ENCODE data around the gene DNAL1.
A peak's percentile ranks its signal among the peaks of the same experiment; 100 is the strongest.

Gene DNAL1

DNA sequence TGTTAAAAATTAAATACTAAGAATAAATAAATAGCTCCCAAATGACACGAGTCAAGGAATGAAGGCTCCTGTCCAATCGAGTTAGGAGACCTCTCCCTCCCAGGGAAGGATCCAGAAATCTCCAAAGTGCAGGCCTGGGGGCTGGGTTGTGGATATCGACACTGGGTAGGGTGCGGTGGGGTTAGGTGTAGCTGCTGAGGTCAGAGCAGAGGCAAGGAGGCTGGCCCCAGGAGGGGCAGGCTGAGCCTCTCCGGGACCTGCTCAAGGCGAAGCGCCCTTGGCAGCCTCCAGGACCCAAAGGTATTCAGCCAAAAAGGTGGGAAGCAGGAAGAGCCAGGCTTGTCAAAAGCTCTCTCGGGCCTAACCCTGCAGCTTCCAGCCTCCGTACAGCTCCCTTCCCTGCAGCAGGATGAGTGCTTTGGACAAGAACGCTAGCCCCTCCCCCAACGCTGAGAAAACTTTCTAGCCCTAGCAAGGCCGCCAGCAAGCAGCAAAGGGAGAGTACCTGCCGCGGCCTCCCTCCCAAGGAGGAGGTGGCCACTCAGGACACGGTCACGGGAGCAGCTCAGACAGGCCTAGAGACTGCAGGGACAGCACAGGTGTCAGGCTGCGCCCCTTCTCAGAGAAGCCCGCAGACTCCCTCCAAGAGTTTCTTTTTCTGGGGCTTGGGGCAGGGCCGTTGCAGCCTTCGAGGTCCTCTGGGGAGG, 73.1 kb downstream of the DNAL1 start:
- DNase-seq (no peak), ATAC-seq (replicated peaks) (no peak)
- peak overlapping the region in 1 of 2 donors; percentile 9 for H3K27ac Mint-ChIP-seq
- no peaks in the 10 kb centered on the region for H3K9me3 Mint-ChIP-seq
- no peaks in the 10 kb centered on the region for H3K27me3 Mint-ChIP-seq
- H3K4me1 Mint-ChIP-seq (ENCODE audit: low read depth in 2 of 2), result peaks cover 9 to 17% of the 10 kb centered on the region in 2 donors
- peaks cover 77% of the 10 kb centered on the region for H3K36me3 Mint-ChIP-seq (ENCODE audit: insufficient read depth)
- H3K4me3 Mint-ChIP-seq, result no peak overlapping the region

DNA sequence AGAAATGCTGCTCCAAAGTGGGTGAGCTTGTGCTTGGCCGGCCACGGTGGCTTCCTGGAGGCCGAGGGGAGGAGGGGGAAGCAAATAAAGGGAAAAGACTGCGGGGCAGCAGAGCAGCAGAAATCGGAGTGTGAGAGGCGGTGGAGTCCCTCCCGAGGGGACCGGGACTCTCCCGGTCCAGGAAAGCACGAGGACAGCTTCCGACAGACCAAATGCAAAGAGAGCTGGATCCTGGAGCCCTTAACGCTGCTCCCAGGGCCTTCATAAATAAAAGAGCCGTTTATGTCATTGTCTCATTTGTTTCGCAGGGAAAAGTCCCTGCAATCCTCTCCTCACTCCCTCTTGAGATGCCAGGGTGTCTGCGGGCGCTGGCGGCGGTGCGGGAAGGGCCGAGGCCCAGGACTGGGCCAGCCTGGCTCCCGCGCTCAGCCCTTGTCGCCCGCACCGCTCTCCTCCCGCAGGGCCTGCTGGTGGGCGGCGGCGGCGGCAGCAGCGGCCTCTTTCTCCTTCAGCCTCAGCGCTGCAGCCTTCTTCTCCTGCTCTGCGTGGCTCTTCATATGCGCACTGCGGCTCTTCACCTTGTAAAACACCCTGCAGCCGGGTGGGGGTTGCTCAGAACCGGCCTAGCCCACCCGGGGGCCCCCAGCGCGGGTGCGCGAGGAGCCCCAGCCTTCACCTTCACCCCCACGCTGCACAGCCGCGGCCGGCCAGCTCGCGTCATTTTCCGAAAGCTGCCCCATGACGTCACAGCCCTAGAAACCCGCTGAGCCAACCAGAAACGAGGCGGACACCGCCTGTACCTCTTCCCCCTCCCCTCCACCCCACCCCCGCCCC, 73.8 kb downstream of the DNAL1 start:
- peaks cover 78% of the 10 kb centered on the region for H3K36me3 Mint-ChIP-seq (ENCODE audit: insufficient read depth)
- DNase-seq (no peak), ATAC-seq (replicated peaks) (no peak)
- peak overlapping the region in 1 of 2 donors; percentile 9 for H3K27ac Mint-ChIP-seq
- no peak overlapping the region for H3K4me3 Mint-ChIP-seq
- no peaks in the 10 kb centered on the region for H3K27me3 Mint-ChIP-seq
- H3K9me3 Mint-ChIP-seq, result no peaks in the 10 kb centered on the region
- H3K4me1 Mint-ChIP-seq (ENCODE audit: low read depth in 2 of 2), result peaks cover 1 to 9% of the 10 kb centered on the region in 2 donors

DNA sequence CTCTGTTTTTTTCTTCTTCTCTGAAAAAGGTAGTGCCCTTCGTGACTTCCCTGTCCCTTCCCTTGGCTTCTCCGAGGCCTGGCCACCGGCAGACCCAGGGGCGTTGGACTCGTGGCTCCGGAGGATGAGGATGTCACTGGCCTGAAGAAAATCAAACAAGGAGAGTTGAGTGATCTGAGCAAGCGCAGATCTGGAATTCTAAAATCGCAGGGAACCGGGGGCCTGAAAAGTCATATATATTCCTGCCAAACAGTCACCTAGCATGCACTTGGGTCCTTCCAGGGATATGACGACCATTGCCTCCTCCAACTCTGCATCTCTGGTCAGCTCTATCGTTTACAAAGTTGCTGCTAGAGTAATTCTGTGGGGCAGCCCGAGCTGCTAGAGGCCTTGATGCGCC, 74.6 kb downstream of the DNAL1 start:
- Mint-ChIP-seq H3K9me3 (no peaks in the 10 kb centered on the region), H3K4me1 (ENCODE audit: low read depth in 2 of 2) (peaks cover 3 to 8% of the 10 kb centered on the region in 2 donors), H3K36me3 (ENCODE audit: insufficient read depth) (peaks cover 80% of the 10 kb centered on the region), H3K27ac (peak overlapping the region in 1 of 2 donors; percentile 75), H3K4me3 (no peak overlapping the region), H3K27me3 (no peaks in the 10 kb centered on the region)
- no peak for DNase-seq
- ATAC-seq (replicated peaks), result no peak

- Mint-ChIP-seq H3K27me3 (no peaks in the 10 kb centered on the region), H3K27ac (peak overlapping the region in 1 of 2 donors; percentile 75), H3K36me3 (ENCODE audit: insufficient read depth) (peaks cover 80% of the 10 kb centered on the region), H3K4me3 (no peak overlapping the region), H3K4me1 (ENCODE audit: low read depth in 2 of 2) (peaks cover 3 to 4% of the 10 kb centered on the region in 2 donors), H3K9me3 (no peaks in the 10 kb centered on the region)
- ATAC-seq (replicated peaks) (no peak), DNase-seq (no peak)
Measured at GRCh38 chr14:73719791-73720190, 75.0 kb downstream of the DNAL1 start.

DNA sequence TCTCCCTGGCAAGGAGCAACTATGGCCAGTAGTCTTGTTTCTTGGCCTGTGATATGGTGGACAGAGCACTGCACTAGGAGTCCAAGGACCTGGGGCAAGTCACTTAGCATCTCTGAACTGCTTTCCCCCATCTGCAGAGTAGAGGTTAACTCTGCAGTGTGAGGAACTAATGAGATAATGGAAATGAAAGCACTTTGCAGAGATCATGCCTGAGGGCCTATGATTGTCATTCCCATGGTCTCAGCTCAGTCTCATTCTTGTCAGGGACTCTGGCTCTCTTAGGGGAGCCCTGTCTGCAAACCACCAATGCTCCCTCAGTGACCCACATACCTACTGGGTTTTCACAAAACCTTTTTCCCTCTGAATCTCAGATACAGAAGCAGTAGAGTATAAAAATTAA, 75.8 kb downstream of the DNAL1 start:
- ATAC-seq (replicated peaks) (no peak), DNase-seq (no peak)
- peaks cover 81% of the 10 kb centered on the region for H3K36me3 Mint-ChIP-seq (ENCODE audit: insufficient read depth)
- H3K4me3 Mint-ChIP-seq, result no peak overlapping the region
- H3K27me3 Mint-ChIP-seq, result no peaks in the 10 kb centered on the region
- peaks cover 3% of the 10 kb centered on the region in 2 donors for H3K4me1 Mint-ChIP-seq (ENCODE audit: low read depth in 2 of 2)
- H3K27ac Mint-ChIP-seq, result peak overlapping the region; percentile 56 to 75
- no peaks in the 10 kb centered on the region for H3K9me3 Mint-ChIP-seq

DNA sequence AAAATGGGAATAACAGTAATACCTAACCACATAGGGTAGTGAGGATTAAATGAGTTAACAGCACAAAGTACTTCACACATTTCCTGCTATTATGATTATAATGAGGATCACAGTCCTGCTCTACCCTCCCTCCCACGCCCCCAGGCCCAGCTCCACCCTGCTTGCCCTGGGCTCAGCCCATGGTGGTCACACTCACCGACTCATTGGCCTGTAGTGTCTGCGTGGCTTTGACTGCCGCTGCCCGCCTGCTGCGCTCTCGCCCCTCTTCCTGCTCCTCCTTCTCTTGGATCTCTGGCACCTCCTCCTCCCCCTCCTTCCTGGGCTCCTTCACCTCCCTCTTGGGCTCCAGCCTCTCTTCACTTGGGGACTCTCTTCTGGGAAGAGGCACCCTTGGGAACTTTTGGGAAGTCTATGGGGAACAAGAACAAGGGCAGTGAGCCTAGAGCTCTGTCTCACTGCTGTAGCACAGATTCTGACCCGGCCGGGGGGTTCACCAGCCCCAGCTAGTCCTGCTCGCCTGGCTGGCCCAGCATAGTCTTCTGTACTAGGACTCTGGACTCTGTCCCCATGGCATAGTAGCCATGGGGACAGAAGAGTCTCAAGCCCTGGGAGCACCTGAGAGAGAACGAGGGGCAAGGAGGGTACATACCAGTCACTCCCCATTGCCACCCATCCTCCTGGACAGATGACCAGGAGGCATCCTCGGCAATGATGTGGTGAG, 76.5 kb downstream of the DNAL1 start:
- H3K36me3 Mint-ChIP-seq (ENCODE audit: insufficient read depth), result peaks cover 83% of the 10 kb centered on the region
- H3K4me3 Mint-ChIP-seq, result no peak overlapping the region
- H3K27ac Mint-ChIP-seq, result peak overlapping the region; percentile 56 to 75
- H3K9me3 Mint-ChIP-seq, result no peaks in the 10 kb centered on the region
- DNase-seq (no peak), ATAC-seq (replicated peaks) (no peak)
- H3K27me3 Mint-ChIP-seq, result no peaks in the 10 kb centered on the region
- H3K4me1 Mint-ChIP-seq (ENCODE audit: low read depth in 2 of 2), result peaks cover 3 to 6% of the 10 kb centered on the region in 2 donors

DNA sequence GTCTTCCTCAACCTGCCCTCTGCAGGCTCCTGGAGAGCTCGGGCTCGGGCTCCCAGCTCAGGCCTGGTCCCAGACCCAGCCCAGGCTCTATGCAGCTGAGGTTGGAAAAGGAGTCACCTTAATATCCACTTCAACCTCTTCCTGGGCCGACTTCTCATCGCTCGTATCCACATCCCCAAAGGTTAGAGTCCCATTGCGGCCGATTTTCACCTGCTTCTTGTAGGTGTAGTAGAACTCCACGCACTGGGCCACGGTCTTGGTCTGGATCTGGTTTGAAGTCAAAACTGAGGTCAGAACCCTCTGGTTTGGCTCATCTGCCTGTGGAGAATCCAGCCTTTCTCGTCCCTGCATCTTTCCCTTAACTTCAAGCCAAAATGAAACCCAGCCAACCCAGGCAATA, 77.8 kb downstream of the DNAL1 start:
- DNase-seq (no peak), ATAC-seq (replicated peaks) (no peak)
- Mint-ChIP-seq H3K27ac (no peak overlapping the region), H3K4me1 (ENCODE audit: low read depth in 2 of 2) (peaks cover 3 to 9% of the 10 kb centered on the region in 2 donors), H3K9me3 (no peaks in the 10 kb centered on the region), H3K36me3 (ENCODE audit: insufficient read depth) (peaks cover 87% of the 10 kb centered on the region), H3K27me3 (no peaks in the 10 kb centered on the region), H3K4me3 (no peak overlapping the region)

- no peaks in the 10 kb centered on the region for H3K27me3 Mint-ChIP-seq
- peak overlapping the region; percentile 76 to 80 for H3K27ac Mint-ChIP-seq
- H3K4me1 Mint-ChIP-seq (ENCODE audit: low read depth in 2 of 2), result peaks cover 1 to 9% of the 10 kb centered on the region in 2 donors
- H3K9me3 Mint-ChIP-seq, result no peaks in the 10 kb centered on the region
- H3K4me3 Mint-ChIP-seq, result no peak overlapping the region
- DNase-seq (no peak), ATAC-seq (replicated peaks) (peak; percentile 54)
- peaks cover 84% of the 10 kb centered on the region for H3K36me3 Mint-ChIP-seq (ENCODE audit: insufficient read depth)
Measured at GRCh38 chr14:73723406-73723796, 78.6 kb downstream of the DNAL1 start.

DNA sequence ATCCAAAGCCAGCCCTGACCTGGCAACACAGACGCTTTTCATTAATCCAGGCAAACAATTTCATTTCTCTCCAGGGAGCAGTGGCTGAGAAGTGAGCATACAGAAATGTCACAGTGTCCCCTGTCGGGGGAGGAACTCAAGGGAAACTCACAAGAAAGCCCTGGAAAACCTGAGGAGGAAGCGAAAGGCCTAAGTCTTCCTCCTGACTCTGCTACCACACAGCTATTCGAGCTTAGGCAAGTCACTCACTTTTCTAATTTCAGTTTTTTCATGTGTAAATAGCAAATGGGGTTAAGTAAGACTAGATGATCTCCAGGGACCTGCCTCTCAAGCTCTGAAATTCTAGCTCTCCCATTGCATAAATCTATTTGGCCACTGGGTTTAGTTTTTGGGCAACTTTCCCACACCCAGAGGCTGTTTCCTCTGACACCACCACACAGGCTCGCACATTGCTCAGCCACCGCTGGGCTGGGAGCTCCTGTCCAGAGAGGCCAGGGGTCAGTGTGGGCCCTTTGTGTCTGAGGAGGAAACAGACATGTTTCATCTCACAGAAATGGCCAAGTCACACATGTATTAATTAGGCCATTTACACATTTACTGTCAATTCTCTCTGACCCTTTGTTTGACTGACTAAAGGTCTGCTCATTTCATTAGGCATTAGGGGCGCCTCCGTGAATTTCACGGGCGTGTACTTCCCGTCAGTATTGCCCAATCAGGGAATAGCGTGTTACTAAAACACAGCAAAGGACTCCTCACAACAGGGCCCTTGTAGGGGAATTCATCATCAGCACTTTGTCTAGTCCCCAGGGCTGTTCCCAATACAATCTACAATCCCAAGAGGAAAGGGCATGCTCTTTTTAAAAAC, 79.2 kb downstream of the DNAL1 start:
- no peak overlapping the region for H3K4me3 Mint-ChIP-seq
- ATAC-seq (replicated peaks) (no peak), DNase-seq (no peak)
- H3K27ac Mint-ChIP-seq, result peak overlapping the region; percentile 76 to 80
- H3K27me3 Mint-ChIP-seq, result no peaks in the 10 kb centered on the region
- H3K4me1 Mint-ChIP-seq (ENCODE audit: low read depth in 2 of 2), result peaks cover 8 to 15% of the 10 kb centered on the region in 2 donors
- H3K36me3 Mint-ChIP-seq (ENCODE audit: insufficient read depth), result peaks cover 84% of the 10 kb centered on the region
- no peaks in the 10 kb centered on the region for H3K9me3 Mint-ChIP-seq

DNA sequence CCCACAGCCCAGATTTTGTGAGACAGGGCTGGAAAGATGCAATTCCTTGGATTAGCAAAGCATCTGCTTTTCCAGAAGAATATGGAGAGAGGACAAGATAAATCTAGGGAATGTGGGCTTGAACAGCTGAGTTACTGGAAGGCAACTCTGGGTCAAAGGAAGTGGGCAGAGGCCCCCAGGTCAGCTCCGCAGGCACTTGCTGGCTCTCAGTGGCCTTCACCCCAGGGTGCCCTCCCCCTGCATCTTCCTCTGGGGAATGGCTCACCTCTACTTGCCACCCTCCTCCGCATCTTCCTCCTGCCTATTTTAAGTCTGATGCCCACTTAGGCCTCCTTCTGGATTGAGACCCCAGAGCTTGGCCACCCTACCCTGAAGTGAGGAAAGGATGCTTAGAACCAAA, 79.9 kb downstream of the DNAL1 start:
- DNase-seq (no peak), ATAC-seq (replicated peaks) (no peak)
- H3K9me3 Mint-ChIP-seq, result no peaks in the 10 kb centered on the region
- no peaks in the 10 kb centered on the region for H3K27me3 Mint-ChIP-seq
- H3K4me1 Mint-ChIP-seq (ENCODE audit: low read depth in 2 of 2), result peaks cover 14 to 16% of the 10 kb centered on the region in 2 donors
- H3K4me3 Mint-ChIP-seq, result no peak overlapping the region
- peaks cover 87% of the 10 kb centered on the region for H3K36me3 Mint-ChIP-seq (ENCODE audit: insufficient read depth)
- H3K27ac Mint-ChIP-seq, result peak overlapping the region; percentile 76 to 80

- H3K27me3 Mint-ChIP-seq, result no peaks in the 10 kb centered on the region
- no peak for DNase-seq
- H3K36me3 Mint-ChIP-seq (ENCODE audit: insufficient read depth), result peaks cover 90% of the 10 kb centered on the region
- ATAC-seq (replicated peaks), result no peak
- H3K4me1 Mint-ChIP-seq (ENCODE audit: low read depth in 2 of 2), result peaks cover 15 to 16% of the 10 kb centered on the region in 2 donors
- peak overlapping the region; percentile 60 to 76 for H3K27ac Mint-ChIP-seq
- no peak overlapping the region for H3K4me3 Mint-ChIP-seq
- H3K9me3 Mint-ChIP-seq, result no peaks in the 10 kb centered on the region
Measured at GRCh38 chr14:73725116-73726024, 80.6 kb downstream of the DNAL1 start.
